Measurements from ENCODE around the gene CRTC3. TPM values are rescaled to one million over a fixed set of nuclear protein-coding genes. Genes with fewer than 3 reads are reported as not detected.

The CRTC3 gene
- total RNA-seq, 6 experiments from 2014 or later: 8.4 to 16.2 (median 11.3) TPM

- intact Hi-C loops (cut with DNase I): no loop called here
- no peak for DNase-seq
Observed at GRCh38 chr15:90638963-90639362, 109.2 kb downstream of the CRTC3 start.

DNA sequence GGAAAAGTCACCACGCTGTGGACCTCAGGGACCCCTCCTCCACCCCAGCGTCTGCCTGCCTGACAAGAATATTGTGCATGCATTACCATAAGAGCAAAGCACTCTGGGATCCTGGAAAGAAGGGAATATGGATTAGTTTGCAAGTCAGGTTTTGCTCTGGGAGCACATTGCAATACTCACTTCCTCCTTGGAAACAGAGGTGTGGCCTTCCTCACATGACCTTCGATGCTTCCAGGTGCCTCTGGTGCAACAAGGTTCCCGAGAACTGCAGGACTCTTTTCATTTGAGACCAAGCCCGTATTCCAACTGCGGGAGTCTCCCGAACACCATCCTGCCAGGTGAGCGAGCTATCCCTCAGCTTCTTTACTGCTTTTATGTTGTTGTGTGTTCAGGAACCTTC, 111.1 kb downstream of the CRTC3 start:
- TF ChIP-seq POLR2A (IDR thresholded peaks at IDR 0.05): no peak
- TF ChIP-seq, protein P1, sequence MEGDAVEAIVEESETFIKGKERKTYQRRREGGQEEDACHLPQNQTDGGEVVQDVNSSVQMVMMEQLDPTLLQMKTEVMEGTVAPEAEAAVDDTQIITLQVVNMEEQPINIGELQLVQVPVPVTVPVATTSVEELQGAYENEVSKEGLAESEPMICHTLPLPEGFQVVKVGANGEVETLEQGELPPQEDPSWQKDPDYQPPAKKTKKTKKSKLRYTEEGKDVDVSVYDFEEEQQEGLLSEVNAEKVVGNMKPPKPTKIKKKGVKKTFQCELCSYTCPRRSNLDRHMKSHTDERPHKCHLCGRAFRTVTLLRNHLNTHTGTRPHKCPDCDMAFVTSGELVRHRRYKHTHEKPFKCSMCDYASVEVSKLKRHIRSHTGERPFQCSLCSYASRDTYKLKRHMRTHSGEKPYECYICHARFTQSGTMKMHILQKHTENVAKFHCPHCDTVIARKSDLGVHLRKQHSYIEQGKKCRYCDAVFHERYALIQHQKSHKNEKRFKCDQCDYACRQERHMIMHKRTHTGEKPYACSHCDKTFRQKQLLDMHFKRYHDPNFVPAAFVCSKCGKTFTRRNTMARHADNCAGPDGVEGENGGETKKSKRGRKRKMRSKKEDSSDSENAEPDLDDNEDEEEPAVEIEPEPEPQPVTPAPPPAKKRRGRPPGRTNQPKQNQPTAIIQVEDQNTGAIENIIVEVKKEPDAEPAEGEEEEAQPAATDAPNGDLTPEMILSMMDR (IDR thresholded peaks at IDR 0.05): no peak
- no peak for DNase-seq
- no peaks in the 10 kb centered on the region for H3K27me3 ChIP-seq
- H3K27ac ChIP-seq: no peak overlapping the region
- H3K36me3 ChIP-seq: peaks cover 0 to 42% (median 13%) of the 10 kb centered on the region in 4 donors
- intact Hi-C loops (cut with DNase I): loop anchor here in 1 of 2 donors (10.0 kb wide), 1 partner anchor 274 kb away; no protein-coding TSS in a partner anchor
- WGBS (ENCODE audit: insufficient coverage, low coverage, low lambda C conversion rate, missing lambda C conversion rate): 79% methylated on average over 5 of the region's 8 CpGs
- no peak for ATAC-seq
- H3K4me1 ChIP-seq: no peaks in the 10 kb centered on the region
- no peak overlapping the region for H3K4me3 ChIP-seq
- H3K9me3 ChIP-seq: no peaks in the 10 kb centered on the region

More at GRCh38 chr15:90638963-90639362, 109.2 kb downstream of the CRTC3 start:
- Histone ChIP-seq H3K27me3 (no peaks in the 10 kb centered on the region), H3K27ac (no peak overlapping the region), H3K36me3 (peaks cover 0 to 56% (median 19%) of the 10 kb centered on the region in 4 donors), H3K9me3 (no peaks in the 10 kb centered on the region), H3K4me1 (no peaks in the 10 kb centered on the region), H3K4me3 (no peak overlapping the region)
- no peak for ATAC-seq
- TF ChIP-seq POLR2A (IDR thresholded peaks at IDR 0.05): no peak
- TF ChIP-seq, protein P1 (IDR thresholded peaks at IDR 0.05): no peak
- 96% methylated on average over 8 of the region's 11 CpGs for WGBS (ENCODE audit: insufficient coverage, low coverage, low lambda C conversion rate, missing lambda C conversion rate)

DNA sequence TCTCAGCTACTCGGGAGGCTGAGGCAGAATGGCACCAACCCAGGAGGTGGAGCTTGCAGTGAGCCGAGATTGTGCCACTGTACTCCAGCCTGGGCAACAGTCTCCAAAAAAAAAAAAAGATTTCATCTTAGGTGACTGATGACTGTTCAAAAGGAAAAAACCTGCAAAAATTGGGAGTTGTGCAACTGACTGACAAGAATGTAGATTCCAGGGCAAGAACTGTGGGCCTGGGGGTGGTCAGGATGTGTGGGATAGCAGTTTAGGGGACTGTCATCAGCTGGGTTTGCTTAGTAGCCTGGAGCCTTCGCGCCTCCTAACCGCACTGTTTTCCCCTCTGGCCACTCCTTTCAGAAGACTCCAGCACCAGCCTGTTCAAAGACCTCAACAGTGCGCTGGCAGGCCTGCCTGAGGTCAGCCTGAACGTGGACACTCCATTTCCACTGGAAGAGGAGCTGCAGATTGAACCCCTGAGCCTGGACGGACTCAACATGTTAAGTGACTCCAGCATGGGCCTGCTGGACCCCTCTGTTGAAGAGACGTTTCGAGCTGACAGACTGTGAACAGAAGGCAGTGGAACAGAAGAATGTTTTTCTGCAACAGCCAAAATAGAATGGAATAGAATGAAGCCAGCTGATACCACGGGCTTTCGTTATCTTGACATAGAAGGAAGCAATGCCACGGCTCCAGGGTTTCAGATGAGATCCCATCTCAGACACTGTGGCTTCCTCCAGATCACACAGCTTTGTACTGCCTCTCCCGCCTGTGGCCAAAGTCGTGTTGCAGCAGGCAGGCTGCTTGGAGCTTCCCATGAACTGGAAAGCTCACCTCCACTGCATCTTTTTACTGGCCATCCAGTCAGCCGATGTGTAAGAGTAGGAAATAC, 112.1 kb downstream of the CRTC3 start:
- 81% methylated on average over 11 of the region's 16 CpGs for WGBS (ENCODE audit: insufficient coverage, low coverage, low lambda C conversion rate, missing lambda C conversion rate)
- Histone ChIP-seq H3K27ac (no peak overlapping the region), H3K4me1 (no peaks in the 10 kb centered on the region), H3K27me3 (no peaks in the 10 kb centered on the region), H3K9me3 (no peaks in the 10 kb centered on the region), H3K36me3 (peaks cover 0 to 42% (median 13%) of the 10 kb centered on the region in 4 donors), H3K4me3 (no peak overlapping the region)
- TF ChIP-seq, protein P1 (IDR thresholded peaks at IDR 0.05): no peak
- no peak for TF ChIP-seq POLR2A (IDR thresholded peaks at IDR 0.05)
- ATAC-seq: no peak
- DNase-seq: no peak
- intact Hi-C loops (cut with DNase I): loop anchor here in 1 of 2 donors (10.0 kb wide), 1 partner anchor 273 kb away; no protein-coding TSS in a partner anchor

GRCh38 chr15:90642464-90643300, 113.0 kb downstream of the CRTC3 start:
- intact Hi-C loops (cut with DNase I): loop anchor here in 1 of 2 donors (10.0 kb wide), 1 partner anchor 272 kb away; no protein-coding TSS in a partner anchor
- ATAC-seq (no peak), DNase-seq (no peak)
- no peak for TF ChIP-seq POLR2A (IDR thresholded peaks at IDR 0.05)
- TF ChIP-seq, protein P1 (IDR thresholded peaks at IDR 0.05): no peak
- Histone ChIP-seq H3K27ac (no peak overlapping the region), H3K4me3 (no peak overlapping the region), H3K27me3 (no peaks in the 10 kb centered on the region), H3K4me1 (no peaks in the 10 kb centered on the region), H3K36me3 (peaks cover 0 to 42% (median 13%) of the 10 kb centered on the region in 4 donors), H3K9me3 (no peaks in the 10 kb centered on the region)
- 91% methylated on average over 9 of the region's 30 CpGs for WGBS (ENCODE audit: insufficient coverage, low coverage, low lambda C conversion rate, missing lambda C conversion rate)
